DND-41 (cell line): Measurements from ENCODE around the gene PEDS1.
"Not testable (repeated sequence)": the region's sequence is repeated elsewhere in the genome, so short reads cannot be mapped to it uniquely, and the experiment has no call there.

Experiments used
- ATAC-seq: fragments of 200-7000 bp; cut with Tn5 transposase; 3 replicates; pipeline ENCODE4 v1.9.1; 2021; ENCODE audit warnings: low read depth; ENCODE audit not compliant: insufficient read depth
- DNase-seq: peaks from one replicate; pipeline ENCODE4 v3.0.0-alpha.2; 2020
- H2AFZ ChIP-seq: 2 replicates; pipeline ENCODE4 v1.6.0; 2012; ENCODE audit warnings: low read depth, low read length
- H3K27ac ChIP-seq: 2 replicates; pipeline ENCODE4 v1.5.1; 2012; ENCODE audit warnings: low read length, inconsistent platforms
- H3K27me3 ChIP-seq: fragments of 200-600 bp; sonication (generic); 2 replicates; pipeline ENCODE4 v1.6.0; 2012; ENCODE audit warnings: low read length, mild to moderate bottlenecking, inconsistent platforms; ENCODE audit not compliant: insufficient read depth, poor library complexity
- H3K36me3 ChIP-seq: 2 replicates; pipeline ENCODE4 v1.5.1; 2012; ENCODE audit warnings: low read length, inconsistent platforms; ENCODE audit not compliant: insufficient read depth
- H3K4me1 ChIP-seq: 2 replicates; pipeline ENCODE4 v1.5.1; 2012; ENCODE audit warnings: mild to moderate bottlenecking, low read length; ENCODE audit not compliant: insufficient read depth
- H3K4me2 ChIP-seq: 2 replicates; pipeline ENCODE4 v1.6.0; 2012; ENCODE audit warnings: mild to moderate bottlenecking, moderate library complexity, low read length, inconsistent platforms; ENCODE audit not compliant: insufficient read depth
- H3K4me3 ChIP-seq, 2 experiments: fragments of 200-600 bp in 1 of 2; shearing (Covaris generic) in 1 of 2; 2 replicates each; pipeline ENCODE4 v1.5.1; 2012 to 2016; ENCODE audit warnings: inconsistent platforms in 2 of 2, low read length in 2 of 2, mild to moderate bottlenecking in 2 of 2, low read depth in 1 of 2, moderate library complexity in 1 of 2
- H3K79me2 ChIP-seq: 2 replicates; pipeline ENCODE4 v1.6.0; 2012; ENCODE audit warnings: low read length, inconsistent platforms; ENCODE audit not compliant: insufficient read depth
- H3K9ac ChIP-seq: 2 replicates; pipeline ENCODE4 v1.6.0; 2012; ENCODE audit warnings: low read depth, mild to moderate bottlenecking, inconsistent platforms, low read length, moderate library complexity
- H3K9me3 ChIP-seq: 2 replicates; pipeline ENCODE4 v1.5.1; 2012; ENCODE audit warnings: low read length, moderate library complexity, mild to moderate bottlenecking, inconsistent platforms; ENCODE audit not compliant: insufficient read depth, severe bottlenecking
- H4K20me1 ChIP-seq: 2 replicates; pipeline ENCODE4 v1.6.0; 2012; ENCODE audit warnings: low read length; ENCODE audit not compliant: insufficient read depth
- CTCF ChIP-seq: IDR thresholded peaks from 2 replicates; pipeline ENCODE4 v1.5.1; 2012; ENCODE audit warnings: borderline replicate concordance, low read length, moderate library complexity, mild to moderate bottlenecking; ENCODE audit not compliant: poor library complexity, severe bottlenecking; ENCODE audit errors: extremely low read depth
- EZH2 ChIP-seq: IDR thresholded peaks from 3 replicates; pipeline ENCODE4 v1.6.1; 2012; ENCODE audit warnings: borderline replicate concordance, low read depth, mild to moderate bottlenecking, moderate library complexity, low read length, inconsistent platforms; ENCODE audit not compliant: severe bottlenecking

PEDS1 gene

GRCh38 chr20:50169329-50169823, 15.9 kb upstream of the PEDS1 start:
- ATAC-seq, result peak; percentile 82
- H4K20me1 ChIP-seq, result no peaks in the 10 kb centered on the region
- DNase-seq, result peak; percentile 86
- H3K27ac ChIP-seq, result no peak overlapping the region
- H3K4me1 ChIP-seq, result peaks cover 16% of the 10 kb centered on the region
- H2AFZ ChIP-seq, result no peak overlapping the region
- H3K79me2 ChIP-seq, result no peaks in the 10 kb centered on the region
- H3K9ac ChIP-seq, result no peak overlapping the region
- H3K4me3 ChIP-seq, result no peak overlapping the region
- H3K9me3 ChIP-seq, result no peaks in the 10 kb centered on the region
- H3K36me3 ChIP-seq, result no peaks in the 10 kb centered on the region
- H3K4me2 ChIP-seq, result no peak overlapping the region
- H3K27me3 ChIP-seq, result no peaks in the 10 kb centered on the region
- no peak for TF ChIP-seq EZH2
- peak; percentile 100 for TF ChIP-seq CTCF

GRCh38 chr20:50165684-50166554, 12.4 kb upstream of the PEDS1 start:
- peak overlapping the region; percentile 55 for H2AFZ ChIP-seq
- peak; percentile 11 for TF ChIP-seq CTCF
- TF ChIP-seq EZH2, result no peak
- H3K36me3 ChIP-seq, result no peaks in the 10 kb centered on the region
- DNase-seq, result peak; percentile 80
- H3K4me3 ChIP-seq, result peak overlapping the region in 1 of 2 experiments; percentile 37; a peak in 2 of 4 replicates
- H3K4me1 ChIP-seq, result peaks cover 16% of the 10 kb centered on the region
- H3K4me2 ChIP-seq, result peak overlapping the region; percentile 61
- H4K20me1 ChIP-seq, result no peaks in the 10 kb centered on the region
- peak; percentile 87 for ATAC-seq
- no peaks in the 10 kb centered on the region for H3K27me3 ChIP-seq
- no peaks in the 10 kb centered on the region for H3K9me3 ChIP-seq
- no peaks in the 10 kb centered on the region for H3K79me2 ChIP-seq
- peak overlapping the region; percentile 33; the same call in 1 of the 2 replicates for H3K9ac ChIP-seq
- no peak overlapping the region for H3K27ac ChIP-seq

- peaks cover 16% of the 10 kb centered on the region for H3K4me1 ChIP-seq
- no peak overlapping the region for H3K4me3 ChIP-seq
- no peak overlapping the region for H3K4me2 ChIP-seq
- no peak for TF ChIP-seq CTCF
- no peak for TF ChIP-seq EZH2
- no peaks in the 10 kb centered on the region for H3K79me2 ChIP-seq
- no peak overlapping the region for H3K27ac ChIP-seq
- H3K36me3 ChIP-seq, result no peaks in the 10 kb centered on the region
- DNase-seq (no peak), ATAC-seq (no peak)
- H3K27me3 ChIP-seq, result no peaks in the 10 kb centered on the region
- no peak overlapping the region for H3K9ac ChIP-seq
- no peak overlapping the region for H2AFZ ChIP-seq
- no peaks in the 10 kb centered on the region for H3K9me3 ChIP-seq
- H4K20me1 ChIP-seq, result no peaks in the 10 kb centered on the region
Measured at GRCh38 chr20:50163570-50164317, 10.2 kb upstream of the PEDS1 start.

GRCh38 chr20:50161494-50161893, 8.0 kb upstream of the PEDS1 start:
- not testable (repeated sequence) for H3K9me3 ChIP-seq, H3K27ac ChIP-seq, H2AFZ ChIP-seq, H3K4me2 ChIP-seq, H4K20me1 ChIP-seq, H3K9ac ChIP-seq, ATAC-seq, H3K36me3 ChIP-seq, DNase-seq, H3K79me2 ChIP-seq, H3K4me3 ChIP-seq, H3K27me3 ChIP-seq
- H3K4me1 ChIP-seq, result peaks cover 10% of the 10 kb centered on the region
